ENCODE results near the gene PLD5.
"Not testable (repeated sequence)": the region's sequence is repeated elsewhere in the genome, so short reads cannot be mapped to it uniquely, and the experiment has no call there.

PLD5 gene

DNA sequence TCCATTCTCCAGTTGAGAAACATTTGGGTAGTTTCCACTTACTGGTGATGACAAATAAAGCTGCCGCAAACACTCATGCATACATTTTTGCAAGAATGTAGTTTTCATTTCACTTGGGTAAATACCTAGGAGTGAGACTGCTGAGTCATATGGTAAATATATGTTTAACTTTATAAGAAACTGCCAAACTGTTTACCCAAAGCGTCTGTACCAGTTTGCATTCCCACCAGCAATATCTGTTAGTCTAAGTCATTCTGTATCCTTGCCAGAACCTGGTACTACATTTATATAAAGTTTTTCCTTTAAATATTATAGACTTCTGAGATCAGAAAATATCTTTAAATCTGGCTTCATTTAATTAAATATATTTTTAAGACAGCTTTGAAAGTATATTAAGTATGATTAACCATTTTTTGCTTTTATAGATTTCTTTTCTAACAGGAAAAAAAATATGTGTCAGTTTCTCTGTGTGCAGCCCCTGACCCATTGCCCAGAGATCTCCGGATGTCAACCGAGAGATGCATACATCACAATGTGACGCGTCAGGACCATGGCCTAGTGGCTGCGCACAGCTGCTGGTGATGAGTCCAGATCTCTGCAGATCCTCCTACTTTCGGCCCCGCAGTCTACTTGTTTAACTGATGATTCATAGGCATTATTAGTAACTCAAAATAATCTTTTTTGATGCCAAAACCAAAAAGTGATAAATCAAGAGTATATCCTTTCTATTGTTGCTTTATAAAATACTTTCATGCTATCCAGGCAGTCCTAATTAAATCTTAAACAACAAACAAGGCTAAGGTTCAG, 298.5 kb downstream of the PLD5 start:
- no peak overlapping the region for H3K27ac ChIP-seq
- TF ChIP-seq, protein P1, sequence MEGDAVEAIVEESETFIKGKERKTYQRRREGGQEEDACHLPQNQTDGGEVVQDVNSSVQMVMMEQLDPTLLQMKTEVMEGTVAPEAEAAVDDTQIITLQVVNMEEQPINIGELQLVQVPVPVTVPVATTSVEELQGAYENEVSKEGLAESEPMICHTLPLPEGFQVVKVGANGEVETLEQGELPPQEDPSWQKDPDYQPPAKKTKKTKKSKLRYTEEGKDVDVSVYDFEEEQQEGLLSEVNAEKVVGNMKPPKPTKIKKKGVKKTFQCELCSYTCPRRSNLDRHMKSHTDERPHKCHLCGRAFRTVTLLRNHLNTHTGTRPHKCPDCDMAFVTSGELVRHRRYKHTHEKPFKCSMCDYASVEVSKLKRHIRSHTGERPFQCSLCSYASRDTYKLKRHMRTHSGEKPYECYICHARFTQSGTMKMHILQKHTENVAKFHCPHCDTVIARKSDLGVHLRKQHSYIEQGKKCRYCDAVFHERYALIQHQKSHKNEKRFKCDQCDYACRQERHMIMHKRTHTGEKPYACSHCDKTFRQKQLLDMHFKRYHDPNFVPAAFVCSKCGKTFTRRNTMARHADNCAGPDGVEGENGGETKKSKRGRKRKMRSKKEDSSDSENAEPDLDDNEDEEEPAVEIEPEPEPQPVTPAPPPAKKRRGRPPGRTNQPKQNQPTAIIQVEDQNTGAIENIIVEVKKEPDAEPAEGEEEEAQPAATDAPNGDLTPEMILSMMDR (conservative IDR thresholded peaks at IDR 0.05; ENCODE audit: low read depth, low read length) = no peak
- H3K4me1 ChIP-seq (ENCODE audit: low read depth, poor library complexity, severe bottlenecking) = no peaks in the 10 kb centered on the region
- no peak overlapping the region for H3K4me2 ChIP-seq
- H3K79me2 ChIP-seq (ENCODE audit: insufficient read depth, low read depth) = no peaks in the 10 kb centered on the region
- no peak overlapping the region for H2AFZ ChIP-seq (ENCODE audit: low read depth)
- no peak overlapping the region for H3K4me3 ChIP-seq (IDR thresholded peaks at IDR 0.05; ENCODE audit: insufficient read depth, low read depth, low read length)
- no peaks in the 10 kb centered on the region for H4K20me1 ChIP-seq (ENCODE audit: insufficient read depth)
- no peaks in the 10 kb centered on the region for H3K27me3 ChIP-seq (ENCODE audit: insufficient read depth, low read depth)
- H3K9ac ChIP-seq = no peak overlapping the region
- no peaks in the 10 kb centered on the region for H3K36me3 ChIP-seq (ENCODE audit: insufficient read depth)

DNA sequence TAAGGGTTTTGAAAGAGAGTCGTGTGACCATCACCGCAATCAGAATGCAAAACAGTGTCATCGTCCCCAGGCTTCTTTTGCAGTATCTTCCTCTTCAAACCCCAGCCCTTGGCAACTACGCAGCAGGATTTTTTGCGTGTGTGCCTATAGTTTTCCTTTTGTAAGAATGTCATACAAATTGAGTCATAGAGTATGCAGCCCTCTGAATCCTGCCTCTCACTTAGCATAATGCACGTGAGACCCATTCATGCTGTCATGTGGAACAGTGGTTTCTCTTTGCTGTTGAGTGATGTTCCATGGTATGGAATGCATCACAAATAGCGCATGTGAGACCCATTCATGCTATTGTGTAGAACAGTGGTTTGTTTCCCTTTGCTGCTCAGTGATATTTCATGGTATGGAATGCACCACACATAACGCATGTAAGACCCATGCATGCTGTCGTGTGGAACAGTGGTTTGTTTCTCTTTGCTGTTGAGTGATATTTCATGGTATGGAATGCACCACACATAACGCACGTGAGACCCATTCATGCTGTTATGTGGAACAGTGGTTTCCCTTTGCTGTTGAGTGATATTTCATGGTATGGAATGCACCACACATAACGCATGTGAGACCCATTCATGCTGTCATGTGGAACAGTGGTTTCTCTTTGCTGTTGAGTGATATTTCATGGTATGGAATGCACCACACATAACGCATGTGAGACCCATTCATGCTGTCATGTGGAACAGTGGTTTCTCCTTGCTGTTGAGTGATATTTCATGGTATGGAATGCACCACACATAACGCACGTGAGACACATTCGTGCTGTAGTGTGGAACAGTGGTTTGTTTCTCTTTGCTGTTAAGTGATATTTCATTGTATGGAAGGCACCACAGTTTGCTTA, 299.4 kb downstream of the PLD5 start:
- not testable (repeated sequence) for H3K79me2 ChIP-seq (ENCODE audit: insufficient read depth, low read depth); H3K9ac ChIP-seq; H3K36me3 ChIP-seq (ENCODE audit: insufficient read depth); H3K4me1 ChIP-seq (ENCODE audit: low read depth, poor library complexity, severe bottlenecking); H3K27ac ChIP-seq; H3K27me3 ChIP-seq (ENCODE audit: insufficient read depth, low read depth); H3K4me3 ChIP-seq (IDR thresholded peaks at IDR 0.05; ENCODE audit: insufficient read depth, low read depth, low read length); H4K20me1 ChIP-seq (ENCODE audit: insufficient read depth); H2AFZ ChIP-seq (ENCODE audit: low read depth); H3K4me2 ChIP-seq

DNA sequence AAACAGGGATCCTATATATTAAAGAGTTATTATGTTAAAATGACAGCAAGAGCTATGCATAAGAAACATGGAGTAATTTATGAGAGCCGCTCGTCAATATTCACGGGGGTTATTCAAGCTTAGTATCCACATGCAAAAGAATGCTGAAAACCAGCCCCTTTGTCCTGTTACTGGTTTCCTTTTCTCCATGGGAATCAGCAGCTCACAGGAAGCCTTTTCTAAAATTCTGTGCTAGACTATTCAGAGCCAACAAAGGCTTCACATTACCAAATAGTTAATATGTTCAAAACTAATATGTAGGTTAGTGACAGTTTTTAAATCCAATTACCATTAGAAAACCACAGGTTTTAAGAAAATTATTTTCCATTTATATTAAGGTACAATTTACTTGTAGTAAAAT, 300.0 kb downstream of the PLD5 start:
- Histone ChIP-seq H2AFZ (ENCODE audit: low read depth) (no peak overlapping the region), H3K4me1 (ENCODE audit: low read depth, poor library complexity, severe bottlenecking) (no peaks in the 10 kb centered on the region), H3K36me3 (ENCODE audit: insufficient read depth) (no peaks in the 10 kb centered on the region), H4K20me1 (ENCODE audit: insufficient read depth) (no peaks in the 10 kb centered on the region), H3K9ac (no peak overlapping the region), H3K4me3 (IDR thresholded peaks at IDR 0.05; ENCODE audit: insufficient read depth, low read depth, low read length) (no peak overlapping the region), H3K27me3 (ENCODE audit: insufficient read depth, low read depth) (no peaks in the 10 kb centered on the region), H3K27ac (no peak overlapping the region), H3K4me2 (no peak overlapping the region), H3K79me2 (ENCODE audit: insufficient read depth, low read depth) (no peaks in the 10 kb centered on the region)
- TF ChIP-seq, protein P1 (conservative IDR thresholded peaks at IDR 0.05; ENCODE audit: low read depth, low read length) = no peak

DNA sequence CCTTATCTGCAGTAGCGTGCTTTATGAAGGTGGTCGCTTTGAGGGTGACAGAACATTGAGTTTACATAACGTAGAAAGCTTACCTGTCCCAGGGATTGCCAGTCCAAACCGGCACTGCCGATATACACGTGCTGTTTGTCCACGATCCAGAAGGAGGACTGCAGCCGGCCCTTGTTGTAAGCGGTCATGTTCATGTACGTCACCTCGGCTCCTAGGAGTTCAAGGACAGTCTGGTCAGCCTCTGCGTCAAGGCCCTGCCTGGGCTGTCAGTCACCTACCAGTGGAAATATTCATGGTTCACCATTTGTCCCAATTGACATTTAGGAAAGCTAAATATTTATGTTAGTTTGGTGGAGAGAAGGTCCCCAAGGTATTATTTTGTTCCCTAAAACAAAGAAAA, 304.6 kb downstream of the PLD5 start:
- H3K36me3 ChIP-seq (ENCODE audit: insufficient read depth) = no peaks in the 10 kb centered on the region
- no peak overlapping the region for H3K27ac ChIP-seq
- no peaks in the 10 kb centered on the region for H3K27me3 ChIP-seq (ENCODE audit: insufficient read depth, low read depth)
- H3K79me2 ChIP-seq (ENCODE audit: insufficient read depth, low read depth) = no peaks in the 10 kb centered on the region
- TF ChIP-seq, protein P1 (conservative IDR thresholded peaks at IDR 0.05; ENCODE audit: low read depth, low read length) = no peak
- H3K4me2 ChIP-seq = no peak overlapping the region
- H3K4me1 ChIP-seq (ENCODE audit: low read depth, poor library complexity, severe bottlenecking) = no peaks in the 10 kb centered on the region
- H3K9ac ChIP-seq = no peak overlapping the region
- H2AFZ ChIP-seq (ENCODE audit: low read depth) = no peak overlapping the region
- no peaks in the 10 kb centered on the region for H4K20me1 ChIP-seq (ENCODE audit: insufficient read depth)
- H3K4me3 ChIP-seq (IDR thresholded peaks at IDR 0.05; ENCODE audit: insufficient read depth, low read depth, low read length) = no peak overlapping the region

Measured in KMS-11 (cell line).